Measurements from ENCODE around the gene NECTIN1.

NECTIN1 gene

DNA sequence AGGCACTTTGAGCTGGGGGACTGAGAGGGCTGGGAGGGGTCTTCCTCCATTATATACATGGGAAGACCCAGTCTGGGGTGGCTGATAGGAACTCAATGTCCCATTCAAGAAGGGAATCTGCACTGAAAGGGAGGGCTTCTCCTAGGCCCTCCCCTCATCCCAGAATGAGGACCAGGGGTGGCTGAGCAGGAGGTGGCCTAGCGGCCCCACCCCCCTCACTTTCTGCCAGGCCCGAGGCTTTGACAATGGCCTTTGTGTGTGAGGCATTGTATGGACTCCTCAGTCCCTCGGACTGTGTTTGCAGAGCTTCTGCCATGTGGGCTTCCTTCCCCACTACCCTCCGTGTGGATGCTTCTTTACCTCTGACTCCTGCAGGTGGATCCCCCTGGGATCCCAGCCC is 65.7 kb downstream of the NECTIN1 start:
- no peak overlapping the region for H3K27ac ChIP-seq (ENCODE audit: low read length)
- no peaks in the 10 kb centered on the region for H3K79me2 ChIP-seq (ENCODE audit: low read length)

DNA sequence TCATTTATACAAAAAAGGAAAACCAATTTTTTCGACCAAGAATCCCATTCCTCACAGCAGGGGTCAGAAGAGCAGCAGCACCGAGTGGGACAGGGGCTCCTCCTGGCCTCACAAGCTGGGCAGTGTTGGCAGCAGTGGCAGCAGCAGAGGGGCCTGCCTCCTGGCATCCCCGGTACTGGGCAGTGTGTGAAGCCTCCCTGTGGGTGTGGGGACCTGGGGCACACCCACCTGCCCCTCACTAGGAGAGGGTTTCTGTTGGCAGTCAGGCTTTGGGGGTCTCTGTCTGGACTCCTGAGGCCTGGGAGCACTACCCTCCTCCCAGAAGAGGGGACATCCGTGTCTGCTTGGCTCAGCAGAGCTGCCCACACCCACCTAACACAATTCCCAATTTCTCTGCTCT is 67.8 kb downstream of the NECTIN1 start:
- TF ChIP-seq EZH2 (optimal IDR thresholded peaks at IDR 0.05; ENCODE audit: low read depth, low read length) (no peak), EZH2phosphoT487 (IDR thresholded peaks at IDR 0.05; ENCODE audit: low read length) (no peak)
- TF ChIP-seq, protein P1, sequence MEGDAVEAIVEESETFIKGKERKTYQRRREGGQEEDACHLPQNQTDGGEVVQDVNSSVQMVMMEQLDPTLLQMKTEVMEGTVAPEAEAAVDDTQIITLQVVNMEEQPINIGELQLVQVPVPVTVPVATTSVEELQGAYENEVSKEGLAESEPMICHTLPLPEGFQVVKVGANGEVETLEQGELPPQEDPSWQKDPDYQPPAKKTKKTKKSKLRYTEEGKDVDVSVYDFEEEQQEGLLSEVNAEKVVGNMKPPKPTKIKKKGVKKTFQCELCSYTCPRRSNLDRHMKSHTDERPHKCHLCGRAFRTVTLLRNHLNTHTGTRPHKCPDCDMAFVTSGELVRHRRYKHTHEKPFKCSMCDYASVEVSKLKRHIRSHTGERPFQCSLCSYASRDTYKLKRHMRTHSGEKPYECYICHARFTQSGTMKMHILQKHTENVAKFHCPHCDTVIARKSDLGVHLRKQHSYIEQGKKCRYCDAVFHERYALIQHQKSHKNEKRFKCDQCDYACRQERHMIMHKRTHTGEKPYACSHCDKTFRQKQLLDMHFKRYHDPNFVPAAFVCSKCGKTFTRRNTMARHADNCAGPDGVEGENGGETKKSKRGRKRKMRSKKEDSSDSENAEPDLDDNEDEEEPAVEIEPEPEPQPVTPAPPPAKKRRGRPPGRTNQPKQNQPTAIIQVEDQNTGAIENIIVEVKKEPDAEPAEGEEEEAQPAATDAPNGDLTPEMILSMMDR (IDR thresholded peaks at IDR 0.05; ENCODE audit: low read length) = no peak
- H3K4me2 ChIP-seq (ENCODE audit: low read depth, low read length) = no peak overlapping the region

More for the DNA sequence above, 65.7 kb downstream of the NECTIN1 start:
- H3K9ac ChIP-seq (ENCODE audit: low read length) = no peak overlapping the region
- no peaks in the 10 kb centered on the region for H3F3A ChIP-seq (ENCODE audit: insufficient read depth, low read length)
- H3K4me2 ChIP-seq (ENCODE audit: low read depth, low read length) = no peak overlapping the region
- no peak overlapping the region for H3K4me3 ChIP-seq (ENCODE audit: low read length)
- no peaks in the 10 kb centered on the region for H4K20me1 ChIP-seq (ENCODE audit: insufficient read depth, low read length)
- H3K9me3 ChIP-seq (replicated peaks; ENCODE audit: insufficient read depth, low read length) = no peaks in the 10 kb centered on the region
- H2AFZ ChIP-seq (ENCODE audit: low read length) = no peak overlapping the region
- no peak for DNase-seq
- H3K27me3 ChIP-seq (replicated peaks; ENCODE audit: insufficient read depth, low read length) = no peaks in the 10 kb centered on the region
- H3K36me3 ChIP-seq (replicated peaks; ENCODE audit: insufficient read depth, low read length) = no peaks in the 10 kb centered on the region
- no peaks in the 10 kb centered on the region for H3K9me2 ChIP-seq (replicated peaks; ENCODE audit: insufficient read depth, low read length)
- no peaks in the 10 kb centered on the region for H3K4me1 ChIP-seq (ENCODE audit: low read length)
- TF ChIP-seq, protein P1 (IDR thresholded peaks at IDR 0.05; ENCODE audit: low read length) = no peak
- TF ChIP-seq EZH2 (optimal IDR thresholded peaks at IDR 0.05; ENCODE audit: low read depth, low read length) = no peak
- TF ChIP-seq EZH2phosphoT487 (IDR thresholded peaks at IDR 0.05; ENCODE audit: low read length) = no peak

DNA sequence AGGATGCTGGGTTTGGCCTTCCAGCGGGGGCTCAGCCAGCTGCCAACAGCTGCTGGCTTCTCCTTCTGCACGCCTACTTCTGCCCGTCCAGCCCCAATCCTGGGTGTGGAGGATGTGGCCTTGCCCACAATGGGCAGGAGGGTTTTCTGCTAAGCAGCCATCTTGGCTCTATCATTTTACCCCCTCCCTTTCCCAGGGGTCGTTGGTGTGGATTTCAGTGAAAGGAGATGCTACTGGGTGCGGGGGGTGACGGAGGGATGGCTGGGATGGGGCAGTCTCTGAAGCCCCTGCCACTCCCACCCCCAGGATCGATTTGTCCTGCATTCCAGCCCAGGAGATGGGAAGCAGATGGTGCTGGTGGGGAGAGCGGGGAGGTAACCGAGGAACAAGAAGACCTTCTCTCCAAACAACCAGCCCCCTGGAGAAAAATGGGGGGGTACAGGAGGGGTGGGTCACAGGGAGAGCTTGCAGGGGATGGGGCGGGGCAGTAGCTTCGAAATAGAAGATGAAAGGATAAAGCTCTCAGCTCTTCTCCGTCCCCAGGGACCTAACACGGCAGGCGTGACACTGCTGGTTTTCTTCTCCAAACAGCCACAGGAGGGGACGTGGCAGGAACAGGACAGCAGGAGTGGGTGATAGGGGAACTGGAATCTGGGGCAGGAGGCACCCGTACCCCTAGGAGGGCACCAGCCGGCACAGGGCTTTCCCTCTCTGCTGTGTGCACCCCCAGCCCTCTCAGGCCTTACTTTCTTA is 68.9 kb downstream of the NECTIN1 start:
- no peaks in the 10 kb centered on the region for H3K27me3 ChIP-seq (replicated peaks; ENCODE audit: insufficient read depth, low read length)
- H3K9ac ChIP-seq (ENCODE audit: low read length) = no peak overlapping the region
- no peaks in the 10 kb centered on the region for H3K36me3 ChIP-seq (replicated peaks; ENCODE audit: insufficient read depth, low read length)
- H3K9me2 ChIP-seq (replicated peaks; ENCODE audit: insufficient read depth, low read length) = no peaks in the 10 kb centered on the region
- no peak overlapping the region for H2AFZ ChIP-seq (ENCODE audit: low read length)
- no peaks in the 10 kb centered on the region for H3K4me1 ChIP-seq (ENCODE audit: low read length)
- H3K27ac ChIP-seq (ENCODE audit: low read length) = no peak overlapping the region
- no peak overlapping the region for H3K4me2 ChIP-seq (ENCODE audit: low read depth, low read length)
- H3K4me3 ChIP-seq (ENCODE audit: low read length) = no peak overlapping the region
- H4K20me1 ChIP-seq (ENCODE audit: insufficient read depth, low read length) = no peaks in the 10 kb centered on the region
- no peaks in the 10 kb centered on the region for H3K9me3 ChIP-seq (replicated peaks; ENCODE audit: insufficient read depth, low read length)
- TF ChIP-seq, protein P1 (IDR thresholded peaks at IDR 0.05; ENCODE audit: low read length) = no peak
- no peak for TF ChIP-seq EZH2 (optimal IDR thresholded peaks at IDR 0.05; ENCODE audit: low read depth, low read length)
- TF ChIP-seq EZH2phosphoT487 (IDR thresholded peaks at IDR 0.05; ENCODE audit: low read length) = no peak
- no peaks in the 10 kb centered on the region for H3K79me2 ChIP-seq (ENCODE audit: low read length)
- DNase-seq = no peak
- H3F3A ChIP-seq (ENCODE audit: insufficient read depth, low read length) = no peaks in the 10 kb centered on the region

More for the DNA sequence above, 67.8 kb downstream of the NECTIN1 start:
- no peak overlapping the region for H2AFZ ChIP-seq (ENCODE audit: low read length)
- H3K36me3 ChIP-seq (replicated peaks; ENCODE audit: insufficient read depth, low read length) = no peaks in the 10 kb centered on the region
- no peak overlapping the region for H3K27ac ChIP-seq (ENCODE audit: low read length)
- H3K79me2 ChIP-seq (ENCODE audit: low read length) = no peaks in the 10 kb centered on the region
- no peak overlapping the region for H3K4me3 ChIP-seq (ENCODE audit: low read length)
- no peaks in the 10 kb centered on the region for H3K9me2 ChIP-seq (replicated peaks; ENCODE audit: insufficient read depth, low read length)
- no peaks in the 10 kb centered on the region for H3K9me3 ChIP-seq (replicated peaks; ENCODE audit: insufficient read depth, low read length)
- no peak for DNase-seq
- H4K20me1 ChIP-seq (ENCODE audit: insufficient read depth, low read length) = no peaks in the 10 kb centered on the region
- no peaks in the 10 kb centered on the region for H3K27me3 ChIP-seq (replicated peaks; ENCODE audit: insufficient read depth, low read length)
- no peak overlapping the region for H3K9ac ChIP-seq (ENCODE audit: low read length)
- H3F3A ChIP-seq (ENCODE audit: insufficient read depth, low read length) = no peaks in the 10 kb centered on the region
- no peaks in the 10 kb centered on the region for H3K4me1 ChIP-seq (ENCODE audit: low read length)

Data from MM.1S (cell line).